ENCODE measurements around the gene CAPN10.

DNA sequence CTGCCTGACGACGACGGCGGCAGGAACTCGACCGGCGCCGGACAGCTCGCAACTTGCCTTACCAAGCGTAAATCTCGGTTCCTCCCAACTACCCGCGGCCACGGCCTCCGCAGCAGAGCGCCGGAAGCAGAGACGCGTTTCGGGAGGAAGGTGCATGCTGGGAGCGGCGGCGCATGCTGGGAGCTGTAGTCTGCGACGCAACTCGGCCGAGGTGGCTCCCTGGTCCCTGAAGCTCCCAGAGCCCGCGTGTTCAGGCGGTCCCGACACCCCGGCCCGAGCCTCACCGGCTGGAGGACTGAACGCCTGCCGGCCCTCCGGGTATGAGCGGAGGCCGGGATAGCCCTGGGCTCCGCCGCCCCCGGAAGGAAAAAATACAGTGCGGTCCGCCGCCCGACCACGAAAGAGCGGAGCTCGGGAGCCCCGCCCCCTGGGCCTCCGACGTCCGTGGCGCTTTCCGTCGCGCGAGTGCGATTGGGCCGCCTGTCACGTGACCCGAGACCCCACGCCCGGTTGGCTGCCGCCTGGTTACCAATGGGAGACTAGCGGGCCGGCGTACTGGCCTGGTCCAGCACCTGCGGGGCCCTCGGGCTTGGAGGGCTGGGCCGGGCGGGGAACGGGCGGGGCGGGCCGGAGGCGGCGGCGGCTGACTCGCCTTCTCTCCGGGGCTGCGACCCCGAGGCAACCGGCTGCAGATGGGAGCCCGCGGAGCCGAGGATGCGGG, at the start of gene CAPN10:
- TF ChIP-seq, protein P1, sequence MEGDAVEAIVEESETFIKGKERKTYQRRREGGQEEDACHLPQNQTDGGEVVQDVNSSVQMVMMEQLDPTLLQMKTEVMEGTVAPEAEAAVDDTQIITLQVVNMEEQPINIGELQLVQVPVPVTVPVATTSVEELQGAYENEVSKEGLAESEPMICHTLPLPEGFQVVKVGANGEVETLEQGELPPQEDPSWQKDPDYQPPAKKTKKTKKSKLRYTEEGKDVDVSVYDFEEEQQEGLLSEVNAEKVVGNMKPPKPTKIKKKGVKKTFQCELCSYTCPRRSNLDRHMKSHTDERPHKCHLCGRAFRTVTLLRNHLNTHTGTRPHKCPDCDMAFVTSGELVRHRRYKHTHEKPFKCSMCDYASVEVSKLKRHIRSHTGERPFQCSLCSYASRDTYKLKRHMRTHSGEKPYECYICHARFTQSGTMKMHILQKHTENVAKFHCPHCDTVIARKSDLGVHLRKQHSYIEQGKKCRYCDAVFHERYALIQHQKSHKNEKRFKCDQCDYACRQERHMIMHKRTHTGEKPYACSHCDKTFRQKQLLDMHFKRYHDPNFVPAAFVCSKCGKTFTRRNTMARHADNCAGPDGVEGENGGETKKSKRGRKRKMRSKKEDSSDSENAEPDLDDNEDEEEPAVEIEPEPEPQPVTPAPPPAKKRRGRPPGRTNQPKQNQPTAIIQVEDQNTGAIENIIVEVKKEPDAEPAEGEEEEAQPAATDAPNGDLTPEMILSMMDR (IDR thresholded peaks at IDR 0.05): no peak
- no peak for TF ChIP-seq CHD2 (IDR thresholded peaks at IDR 0.05; ENCODE audit: low read length, partially characterized antibody)
- TF ChIP-seq POLR2A (IDR thresholded peaks at IDR 0.05; ENCODE audit: low read length): peak; percentile 61
- TF ChIP-seq, protein P2, sequence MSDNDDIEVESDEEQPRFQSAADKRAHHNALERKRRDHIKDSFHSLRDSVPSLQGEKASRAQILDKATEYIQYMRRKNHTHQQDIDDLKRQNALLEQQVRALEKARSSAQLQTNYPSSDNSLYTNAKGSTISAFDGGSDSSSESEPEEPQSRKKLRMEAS (IDR thresholded peaks at IDR 0.05): peak; percentile 73
- TF ChIP-seq USF2 (IDR thresholded peaks at IDR 0.05): peak; percentile 96
- TF ChIP-seq REST (IDR thresholded peaks at IDR 0.05): no peak
- no peak for TF ChIP-seq SMC3 (IDR thresholded peaks at IDR 0.05)
